GM21390 (cell line): ENCODE measurements around the gene GARS1.

Source experiments
- ATAC-seq: cut with Tn5 transposase; IDR thresholded peaks from one replicate; pipeline ENCODE4 v1.9.1; 2021; ENCODE audit not compliant: unreplicated experiment

The GARS1 gene

GRCh38 chr7:30654296-30655090 lies 59.8 kb downstream of the GARS1 start:
- ATAC-seq, result no peak

GRCh38 chr7:30655096-30655970 lies 60.7 kb downstream of the GARS1 start:
- ATAC-seq, result no peak

GRCh38 chr7:30656006-30656957 lies 61.6 kb downstream of the GARS1 start:
- ATAC-seq, result no peak

GRCh38 chr7:30657131-30657530 lies 62.5 kb downstream of the GARS1 start:
- ATAC-seq, result no peak

GRCh38 chr7:30658479-30659074 lies 63.9 kb downstream of the GARS1 start:
- ATAC-seq, result no peak

- ATAC-seq, result no peak
Measured at GRCh38 chr7:30659312-30659711, 64.6 kb downstream of the GARS1 start.

GRCh38 chr7:30660331-30661255 lies 65.9 kb downstream of the GARS1 start:
- no peak for ATAC-seq

GRCh38 chr7:30661926-30662325 lies 67.2 kb downstream of the GARS1 start:
- ATAC-seq, result no peak

- no peak for ATAC-seq
Measured at GRCh38 chr7:30662431-30662939, 67.8 kb downstream of the GARS1 start.

GRCh38 chr7:30663414-30663813 lies 68.7 kb downstream of the GARS1 start:
- ATAC-seq, result no peak

GRCh38 chr7:30664184-30664885 lies 69.7 kb downstream of the GARS1 start:
- ATAC-seq, result no peak

GRCh38 chr7:30665043-30665442 lies 70.4 kb downstream of the GARS1 start:
- ATAC-seq, result no peak

- ATAC-seq, result no peak
Measured at GRCh38 chr7:30665449-30665848, 70.8 kb downstream of the GARS1 start.

- ATAC-seq, result no peak
Measured at GRCh38 chr7:30667172-30667571, 72.5 kb downstream of the GARS1 start.

GRCh38 chr7:30668102-30668501 lies 73.4 kb downstream of the GARS1 start:
- ATAC-seq, result no peak

GRCh38 chr7:30671793-30672465 lies 77.3 kb downstream of the GARS1 start:
- ATAC-seq, result no peak

- ATAC-seq, result no peak
Measured at GRCh38 chr7:30674420-30674819, 79.7 kb downstream of the GARS1 start.

- ATAC-seq, result no peak
Measured at GRCh38 chr7:30674876-30675275, 80.2 kb downstream of the GARS1 start.
